H9 (cell line): ENCODE data around the gene GRB14. TPM values are rescaled to one million over a fixed set of nuclear protein-coding genes. Genes with fewer than 3 reads are reported as not detected.

Experiments
- DNase-seq: peaks from one replicate; pipeline ENCODE4 v3.0.0-alpha.2; 2017
- H2AFZ ChIP-seq: one replicate; pipeline ENCODE4 v1.6.1; 2013; ENCODE audit warnings: mild to moderate bottlenecking, low read length, control low read depth, moderate library complexity
- H2AK5ac ChIP-seq: 2 replicates; pipeline ENCODE4 v1.6.1; 2013; ENCODE audit warnings: low read length, control low read depth, mixed read lengths; ENCODE audit not compliant: insufficient read length
- H2BK120ac ChIP-seq: one replicate; pipeline ENCODE4 v1.6.1; 2013; ENCODE audit warnings: low read depth, mild to moderate bottlenecking, low read length, control low read depth, inconsistent platforms; ENCODE audit not compliant: poor library complexity, severe bottlenecking
- H2BK12ac ChIP-seq: 2 replicates; pipeline ENCODE4 v1.6.1; 2013; ENCODE audit warnings: low read length, control low read depth, mixed read lengths, low read depth; ENCODE audit not compliant: insufficient read length
- H2BK15ac ChIP-seq: 2 replicates; pipeline ENCODE4 v1.6.1; 2013; ENCODE audit warnings: low read depth, low read length, control low read depth
- H2BK20ac ChIP-seq: one replicate; pipeline ENCODE4 v1.6.1; 2013; ENCODE audit warnings: low read depth, mild to moderate bottlenecking, low read length, control low read depth, inconsistent platforms; ENCODE audit not compliant: poor library complexity, severe bottlenecking
- H2BK5ac ChIP-seq: 2 replicates; pipeline ENCODE4 v1.6.1; 2013; ENCODE audit warnings: low read length, control low read depth, mixed read lengths; ENCODE audit not compliant: insufficient read length
- H3K14ac ChIP-seq: 2 replicates; pipeline ENCODE4 v1.6.1; 2013; ENCODE audit warnings: low read length, control low read depth; ENCODE audit not compliant: insufficient read depth
- H3K18ac ChIP-seq: 2 replicates; pipeline ENCODE4 v1.6.1; 2013; ENCODE audit warnings: low read depth, mild to moderate bottlenecking, mixed read lengths, low read length, control low read depth; ENCODE audit not compliant: insufficient read length
- H3K23ac ChIP-seq: 2 replicates; pipeline ENCODE4 v1.6.1; 2013; ENCODE audit warnings: low read length, control low read depth, mixed read lengths, low read depth; ENCODE audit not compliant: insufficient read length
- H3K23me2 ChIP-seq: 2 replicates; pipeline ENCODE4 v1.6.1; 2013; ENCODE audit warnings: low read depth, mild to moderate bottlenecking, mixed read lengths, low read length, control low read depth; ENCODE audit not compliant: insufficient read length, poor library complexity, severe bottlenecking
- H3K27ac ChIP-seq: 2 replicates; pipeline ENCODE4 v1.5.1; 2013; ENCODE audit warnings: low read length, control low read depth, mixed read lengths, low read depth; ENCODE audit not compliant: insufficient read length
- H3K27me3 ChIP-seq: 2 replicates; pipeline ENCODE4 v1.6.1; 2013; ENCODE audit warnings: low read length, control low read depth, inconsistent platforms; ENCODE audit not compliant: insufficient read depth
- H3K4ac ChIP-seq: 2 replicates; pipeline ENCODE4 v1.6.1; 2013; ENCODE audit warnings: low read depth, mild to moderate bottlenecking, control low read depth, inconsistent platforms, low read length, moderate library complexity
- H3K4me1 ChIP-seq: 2 replicates; pipeline ENCODE4 v1.6.1; 2013; ENCODE audit warnings: low read length, control low read depth, inconsistent platforms; ENCODE audit not compliant: insufficient read depth
- H3K4me2 ChIP-seq: 2 replicates; pipeline ENCODE4 v1.6.1; 2013; ENCODE audit warnings: low read length, control low read depth, mixed read lengths; ENCODE audit not compliant: insufficient read length, insufficient read depth
- H3K56ac ChIP-seq: 2 replicates; pipeline ENCODE4 v1.6.1; 2013; ENCODE audit warnings: low read depth, mild to moderate bottlenecking, mixed read lengths, low read length, control low read depth; ENCODE audit not compliant: insufficient read length
- H3K79me1 ChIP-seq: 2 replicates; pipeline ENCODE4 v1.6.1; 2013; ENCODE audit warnings: low read depth, mild to moderate bottlenecking, moderate library complexity, low read length, control low read depth, inconsistent platforms; ENCODE audit not compliant: insufficient read depth, poor library complexity, severe bottlenecking
- H3K79me2 ChIP-seq: 2 replicates; pipeline ENCODE4 v1.6.1; 2013; ENCODE audit warnings: low read length, control low read depth, inconsistent platforms; ENCODE audit not compliant: insufficient read depth
- H3K9ac ChIP-seq: 2 replicates; pipeline ENCODE4 v1.6.1; 2013; ENCODE audit warnings: low read length, control low read depth, mixed read lengths; ENCODE audit not compliant: insufficient read length; ENCODE audit errors: extremely low read depth
- H3K9me3 ChIP-seq: one replicate; pipeline ENCODE4 v1.6.1; 2013; ENCODE audit warnings: low read depth, low read length, inconsistent platforms; ENCODE audit not compliant: control insufficient read depth
- H3T11ph ChIP-seq: one replicate; pipeline ENCODE4 v1.6.1; 2013; ENCODE audit warnings: mild to moderate bottlenecking, low read length, control low read depth, inconsistent platforms
- H4K20me1 ChIP-seq: one replicate; pipeline ENCODE4 v1.6.1; 2013; ENCODE audit not compliant: control insufficient read depth, insufficient read length, insufficient read depth
- H4K5ac ChIP-seq: 2 replicates; pipeline ENCODE4 v1.6.1; 2013; ENCODE audit warnings: low read depth, mild to moderate bottlenecking, mixed read lengths, low read length, control low read depth; ENCODE audit not compliant: insufficient read length
- H4K8ac ChIP-seq: replicated peaks from 2 replicates; pipeline ENCODE4 v1.6.1; 2013; ENCODE audit warnings: low read length, control low read depth, mixed read lengths, low read depth; ENCODE audit not compliant: insufficient read length
- H4K91ac ChIP-seq: 2 replicates; pipeline ENCODE4 v1.6.1; 2013; ENCODE audit warnings: low read depth, mild to moderate bottlenecking, moderate library complexity, mixed read lengths, low read length, control low read depth; ENCODE audit not compliant: insufficient read length
- H3K27ac Mint-ChIP-seq, 3 experiments: 2 replicates in 2 of 3; 3 replicates in 1 of 3; pipeline ENCODE4 v1.8.0; 2020 to 2021; ENCODE audit warnings: mixed read lengths in 3 of 3, mild to moderate bottlenecking in 1 of 3, moderate library complexity in 1 of 3
- H3K27me3 Mint-ChIP-seq: 2 replicates; pipeline ENCODE4 v1.8.0; 2021; ENCODE audit warnings: low read depth, mild to moderate bottlenecking, moderate library complexity, mixed read lengths
- H3K36me3 Mint-ChIP-seq, 3 experiments: 2 replicates in 2 of 3; 3 replicates in 1 of 3; pipeline ENCODE4 v1.8.0; 2020 to 2021; ENCODE audit warnings: low read depth in 3 of 3, mixed read lengths in 3 of 3; ENCODE audit not compliant: insufficient read depth in 1 of 3
- H3K4me1 Mint-ChIP-seq, 2 experiments: 2 replicates each; pipeline ENCODE4 v1.8.0; 2020; ENCODE audit warnings: mixed read lengths in 2 of 2
- H3K4me3 Mint-ChIP-seq, 2 experiments: 2 replicates in 1 of 2; 3 replicates in 1 of 2; pipeline ENCODE4 v1.8.0; 2020 to 2021; ENCODE audit warnings: mild to moderate bottlenecking in 2 of 2, mixed read lengths in 2 of 2, moderate library complexity in 1 of 2
- H3K9me3 Mint-ChIP-seq, 2 experiments: 2 replicates in 1 of 2; 3 replicates in 1 of 2; pipeline ENCODE4 v1.8.0; 2020; ENCODE audit warnings: mild to moderate bottlenecking in 2 of 2, mixed read lengths in 2 of 2, moderate library complexity in 1 of 2
- CTCF ChIP-seq: fragments of 200-600 bp; sonication (generic); conservative IDR thresholded peaks from 3 replicates; pipeline ENCODE4 v1.8.0; 2021; ENCODE audit warnings: antibody characterized with exemption, mild to moderate bottlenecking
- WGBS: extraction: QIAGEN DNeasy Blood & Tissue Kit; methylation state at CpG from one replicate; pipeline ENCODE4 v1.1.7; 2013; ENCODE audit warnings: missing lambda C conversion rate, low lambda C conversion rate, mixed read lengths; ENCODE audit not compliant: insufficient read length; ENCODE audit errors: extremely low coverage; 5-methylcytosine and 5-hydroxymethylcytosine counted together
- total RNA-seq: library from RNA; stranded (reverse); gene quantifications from 2 replicates; pipeline ENCODE4 v1.2.1, GENCODE V29; 2021

Gene GRB14
- total RNA-seq, 1 experiment from 2014 or later, result 7.6 TPM

GRCh38 chr2:164644036-164644700 is 22.9 kb upstream of the GRB14 start:
- H3K9me3 Mint-ChIP-seq, result peaks cover 5 to 17% of the 10 kb centered on the region in 2 experiments
- H3K23me2 ChIP-seq, result no peaks in the 10 kb centered on the region
- H3K27me3 Mint-ChIP-seq, result peaks cover 30% of the 10 kb centered on the region
- no peaks in the 10 kb centered on the region for H4K20me1 ChIP-seq
- TF ChIP-seq CTCF, result no peak
- H2BK15ac ChIP-seq, result no peak overlapping the region
- no peak overlapping the region for H3K18ac ChIP-seq
- no peak overlapping the region for H3K4ac ChIP-seq
- H3K4me1 ChIP-seq, result no peaks in the 10 kb centered on the region
- H4K5ac ChIP-seq, result no peak overlapping the region
- H2BK12ac ChIP-seq, result no peak overlapping the region
- no peak overlapping the region for H3K4me2 ChIP-seq
- no peak overlapping the region for H4K8ac ChIP-seq
- no peak overlapping the region for H3K23ac ChIP-seq
- H2BK120ac ChIP-seq, result no peak overlapping the region
- H3K9me3 ChIP-seq, result no peaks in the 10 kb centered on the region
- H2BK20ac ChIP-seq, result no peak overlapping the region
- no peak overlapping the region for H3K56ac ChIP-seq
- peaks cover 2 to 18% (median 6%) of the 10 kb centered on the region in 3 experiments; a peak in 6 of 7 replicates for H3K36me3 Mint-ChIP-seq
- H2BK5ac ChIP-seq, result no peak overlapping the region
- no peaks in the 10 kb centered on the region for H3K27me3 ChIP-seq
- H3T11ph ChIP-seq, result no peak overlapping the region
- no peak overlapping the region for H4K91ac ChIP-seq
- no peak overlapping the region for H3K4me3 Mint-ChIP-seq
- H3K27ac ChIP-seq, result no peak overlapping the region
- H2AK5ac ChIP-seq, result no peak overlapping the region
- DNase-seq, result no peak
- H3K14ac ChIP-seq, result no peak overlapping the region
- H3K4me1 Mint-ChIP-seq, result no peaks in the 10 kb centered on the region
- no peaks in the 10 kb centered on the region for H3K79me1 ChIP-seq
- no peak overlapping the region for H2AFZ ChIP-seq
- H3K9ac ChIP-seq, result no peak overlapping the region
- no CpG with 5 or more reads among the region's 1 CpG for WGBS
- no peak overlapping the region for H3K27ac Mint-ChIP-seq
- no peaks in the 10 kb centered on the region for H3K79me2 ChIP-seq
